GM21825 (cell line): ENCODE data around the gene KCNA2.

ENCODE experiments used
- ATAC-seq: cut with Tn5 transposase; IDR thresholded peaks from one replicate; pipeline ENCODE4 v1.9.1; 2021; ENCODE audit warnings: mild to moderate bottlenecking, moderate library complexity; ENCODE audit not compliant: unreplicated experiment

Gene KCNA2

GRCh38 chr1:110572751-110573150 is 33.4 kb downstream of the KCNA2 start:
- no peak for ATAC-seq

GRCh38 chr1:110570901-110571300 is 35.3 kb downstream of the KCNA2 start:
- ATAC-seq: no peak

- no peak for ATAC-seq
Measured at GRCh38 chr1:110570307-110570706, 35.9 kb downstream of the KCNA2 start.

GRCh38 chr1:110566836-110567235 is 39.3 kb downstream of the KCNA2 start:
- ATAC-seq: no peak

GRCh38 chr1:110565565-110565964 is 40.6 kb downstream of the KCNA2 start:
- ATAC-seq: no peak

GRCh38 chr1:110563089-110563488 is 43.1 kb downstream of the KCNA2 start:
- ATAC-seq: no peak

GRCh38 chr1:110561596-110561995 is 44.6 kb downstream of the KCNA2 start:
- ATAC-seq: no peak

- no peak for ATAC-seq
Measured at GRCh38 chr1:110559157-110559556, 47.0 kb downstream of the KCNA2 start.

GRCh38 chr1:110557481-110557880 is 48.7 kb downstream of the KCNA2 start:
- no peak for ATAC-seq

GRCh38 chr1:110556471-110556807 is 49.7 kb downstream of the KCNA2 start:
- ATAC-seq: no peak

GRCh38 chr1:110555807-110556470 is 50.2 kb downstream of the KCNA2 start:
- no peak for ATAC-seq

GRCh38 chr1:110554871-110555801 is 51.0 kb downstream of the KCNA2 start:
- ATAC-seq: no peak

GRCh38 chr1:110551278-110551809 is 54.8 kb downstream of the KCNA2 start:
- ATAC-seq: no peak

- ATAC-seq: no peak
Measured at GRCh38 chr1:110549831-110550230, 56.3 kb downstream of the KCNA2 start.

GRCh38 chr1:110548381-110548780 is 57.8 kb downstream of the KCNA2 start:
- no peak for ATAC-seq

- ATAC-seq: no peak
Measured at GRCh38 chr1:110547017-110547416, 59.1 kb downstream of the KCNA2 start.

- ATAC-seq: no peak
Measured at GRCh38 chr1:110545492-110545891, 60.7 kb downstream of the KCNA2 start.

GRCh38 chr1:110544753-110545152 is 61.4 kb downstream of the KCNA2 start:
- ATAC-seq: no peak
